HL-60 (cell line): Measurements from ENCODE around the gene NAV2.

Experiments used
- GABPA ChIP-seq: IDR thresholded peaks from 2 replicates; pipeline ENCODE4 v1.6.1; 2012; ENCODE audit warnings: low read depth
- SPI1 ChIP-seq: IDR thresholded peaks from 2 replicates; pipeline ENCODE4 v1.6.1; 2012; ENCODE audit warnings: low read depth, mild to moderate bottlenecking, borderline replicate concordance
- TF ChIP-seq, protein P1 (sequence below): IDR thresholded peaks from one replicate; pipeline ENCODE4 v1.5.1; 2011; ENCODE audit warnings: low read length, control low read depth, inconsistent platforms; ENCODE audit not compliant: insufficient read depth
- TF ChIP-seq, protein P2 (sequence below): IDR thresholded peaks from 2 replicates; pipeline ENCODE4 v1.6.1; 2012; ENCODE audit warnings: low read depth; ENCODE audit not compliant: insufficient replicate concordance

DNA sequence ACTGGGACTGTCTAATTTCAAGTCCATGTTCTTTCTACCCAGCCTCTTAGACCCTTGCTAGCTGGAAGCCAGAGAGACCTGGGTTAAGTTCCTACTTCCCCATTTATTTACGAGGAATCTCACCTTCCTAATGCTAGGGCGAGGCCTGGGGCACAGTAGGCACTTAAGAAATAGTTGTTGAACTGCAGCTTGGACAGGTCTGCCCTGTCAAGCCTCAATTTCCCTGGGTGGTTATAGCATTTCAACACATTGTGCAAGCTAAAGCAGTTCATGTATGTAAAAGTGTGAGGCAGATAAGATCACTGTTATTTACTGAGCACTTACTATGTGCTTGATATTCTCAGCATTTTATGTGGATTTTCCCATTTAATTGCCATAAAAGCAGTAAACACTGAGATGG lies 12.1 kb downstream of the NAV2 start:
- TF ChIP-seq, protein P1, sequence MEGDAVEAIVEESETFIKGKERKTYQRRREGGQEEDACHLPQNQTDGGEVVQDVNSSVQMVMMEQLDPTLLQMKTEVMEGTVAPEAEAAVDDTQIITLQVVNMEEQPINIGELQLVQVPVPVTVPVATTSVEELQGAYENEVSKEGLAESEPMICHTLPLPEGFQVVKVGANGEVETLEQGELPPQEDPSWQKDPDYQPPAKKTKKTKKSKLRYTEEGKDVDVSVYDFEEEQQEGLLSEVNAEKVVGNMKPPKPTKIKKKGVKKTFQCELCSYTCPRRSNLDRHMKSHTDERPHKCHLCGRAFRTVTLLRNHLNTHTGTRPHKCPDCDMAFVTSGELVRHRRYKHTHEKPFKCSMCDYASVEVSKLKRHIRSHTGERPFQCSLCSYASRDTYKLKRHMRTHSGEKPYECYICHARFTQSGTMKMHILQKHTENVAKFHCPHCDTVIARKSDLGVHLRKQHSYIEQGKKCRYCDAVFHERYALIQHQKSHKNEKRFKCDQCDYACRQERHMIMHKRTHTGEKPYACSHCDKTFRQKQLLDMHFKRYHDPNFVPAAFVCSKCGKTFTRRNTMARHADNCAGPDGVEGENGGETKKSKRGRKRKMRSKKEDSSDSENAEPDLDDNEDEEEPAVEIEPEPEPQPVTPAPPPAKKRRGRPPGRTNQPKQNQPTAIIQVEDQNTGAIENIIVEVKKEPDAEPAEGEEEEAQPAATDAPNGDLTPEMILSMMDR = no peak
- TF ChIP-seq SPI1 (no peak), GABPA (no peak)
- TF ChIP-seq, protein P2, sequence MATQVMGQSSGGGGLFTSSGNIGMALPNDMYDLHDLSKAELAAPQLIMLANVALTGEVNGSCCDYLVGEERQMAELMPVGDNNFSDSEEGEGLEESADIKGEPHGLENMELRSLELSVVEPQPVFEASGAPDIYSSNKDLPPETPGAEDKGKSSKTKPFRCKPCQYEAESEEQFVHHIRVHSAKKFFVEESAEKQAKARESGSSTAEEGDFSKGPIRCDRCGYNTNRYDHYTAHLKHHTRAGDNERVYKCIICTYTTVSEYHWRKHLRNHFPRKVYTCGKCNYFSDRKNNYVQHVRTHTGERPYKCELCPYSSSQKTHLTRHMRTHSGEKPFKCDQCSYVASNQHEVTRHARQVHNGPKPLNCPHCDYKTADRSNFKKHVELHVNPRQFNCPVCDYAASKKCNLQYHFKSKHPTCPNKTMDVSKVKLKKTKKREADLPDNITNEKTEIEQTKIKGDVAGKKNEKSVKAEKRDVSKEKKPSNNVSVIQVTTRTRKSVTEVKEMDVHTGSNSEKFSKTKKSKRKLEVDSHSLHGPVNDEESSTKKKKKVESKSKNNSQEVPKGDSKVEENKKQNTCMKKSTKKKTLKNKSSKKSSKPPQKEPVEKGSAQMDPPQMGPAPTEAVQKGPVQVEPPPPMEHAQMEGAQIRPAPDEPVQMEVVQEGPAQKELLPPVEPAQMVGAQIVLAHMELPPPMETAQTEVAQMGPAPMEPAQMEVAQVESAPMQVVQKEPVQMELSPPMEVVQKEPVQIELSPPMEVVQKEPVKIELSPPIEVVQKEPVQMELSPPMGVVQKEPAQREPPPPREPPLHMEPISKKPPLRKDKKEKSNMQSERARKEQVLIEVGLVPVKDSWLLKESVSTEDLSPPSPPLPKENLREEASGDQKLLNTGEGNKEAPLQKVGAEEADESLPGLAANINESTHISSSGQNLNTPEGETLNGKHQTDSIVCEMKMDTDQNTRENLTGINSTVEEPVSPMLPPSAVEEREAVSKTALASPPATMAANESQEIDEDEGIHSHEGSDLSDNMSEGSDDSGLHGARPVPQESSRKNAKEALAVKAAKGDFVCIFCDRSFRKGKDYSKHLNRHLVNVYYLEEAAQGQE = no peak
